ENCODE measurements around the gene NR6A1. TPM values are rescaled to one million over a fixed set of nuclear protein-coding genes. Genes with fewer than 3 reads are reported as not detected.

NR6A1 gene
- total RNA-seq, 1 experiment from 2014 or later: 164 TPM

GRCh38 chr9:124652615-124653393 is 118.3 kb downstream of the NR6A1 start:
- H3K4me1 Mint-ChIP-seq: peaks cover 33% of the 10 kb centered on the region
- no peaks in the 10 kb centered on the region for H3K27me3 Mint-ChIP-seq (ENCODE audit: low read depth)
- no peak for TF ChIP-seq JUN (CRISPR knock-in tag; IDR thresholded peaks at IDR 0.05)
- no peak for TF ChIP-seq ARID4B (CRISPR knock-in tag; IDR thresholded peaks at IDR 0.05; ENCODE audit: borderline replicate concordance)
- no peak for TF ChIP-seq NR3C1 (CRISPR knock-in tag; conservative IDR thresholded peaks at IDR 0.05; ENCODE audit: low read depth)
- no peak for TF ChIP-seq OVOL2 (CRISPR knock-in tag; IDR thresholded peaks at IDR 0.05; ENCODE audit: borderline replicate concordance)
- no peak for TF ChIP-seq PREB (CRISPR knock-in tag; IDR thresholded peaks at IDR 0.05; ENCODE audit: borderline replicate concordance)
- no peak for TF ChIP-seq ZNF416 (CRISPR knock-in tag; IDR thresholded peaks at IDR 0.05)
- TF ChIP-seq USF1 (CRISPR knock-in tag; IDR thresholded peaks at IDR 0.05): no peak
- no peak for TF ChIP-seq IRF1 (CRISPR knock-in tag; IDR thresholded peaks at IDR 0.05)
- no peak for TF ChIP-seq HMGA2 (CRISPR knock-in tag; IDR thresholded peaks at IDR 0.05)
- TF ChIP-seq MLX (CRISPR knock-in tag; IDR thresholded peaks at IDR 0.05): no peak
- no peak for TF ChIP-seq ZNF423 (CRISPR knock-in tag; IDR thresholded peaks at IDR 0.05)
- TF ChIP-seq KAT7 (CRISPR knock-in tag; IDR thresholded peaks at IDR 0.05; ENCODE audit: borderline replicate concordance): no peak
- no peak for TF ChIP-seq HMGXB4 (CRISPR knock-in tag; IDR thresholded peaks at IDR 0.05)
- TF ChIP-seq ZBTB43 (CRISPR knock-in tag; IDR thresholded peaks at IDR 0.05): no peak
- H3K9me3 Mint-ChIP-seq: no peaks in the 10 kb centered on the region
- ATAC-seq: no peak
- ChIA-PET POLR2A (no interaction called here), CTCF (interaction anchor here (0.6 to 1.9 kb wide), 4 partner anchors 9 to 121 kb away, joined by 3 to 7 read pairs (median 3); no protein-coding TSS in a partner anchor)
- H3K4me3 Mint-ChIP-seq: no peak overlapping the region
- peak overlapping the region; percentile 3; the same call in 1 of the 2 replicates for H3K27ac Mint-ChIP-seq
- no peaks in the 10 kb centered on the region for H3K36me3 Mint-ChIP-seq
- no peak for DNase-seq (ENCODE audit: low spot score)

Measured in WTC11 (cell line).